ENCODE data around the gene SH3BP5.

The SH3BP5 gene

DNA sequence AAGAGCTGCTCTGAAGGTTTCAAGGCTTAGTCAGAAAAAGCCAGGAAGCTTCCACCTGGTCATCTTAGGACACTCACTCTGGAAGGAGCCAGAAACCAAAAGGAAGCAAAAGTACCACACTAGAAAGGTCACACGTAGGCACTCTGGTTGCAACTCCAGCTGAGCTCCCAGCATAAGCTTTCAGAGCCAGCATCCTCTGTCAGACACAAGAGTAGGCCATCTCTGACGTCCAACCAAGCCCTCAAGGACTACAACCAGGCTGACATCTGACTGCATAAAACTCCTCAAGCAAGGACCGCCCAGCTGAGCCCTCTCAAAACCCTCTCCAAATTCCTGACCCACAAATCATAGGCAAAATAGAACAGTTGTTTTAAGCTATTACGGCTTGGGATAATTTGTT is 12.8 kb downstream of the SH3BP5 start:
- no peak overlapping the region for H3K4me3 ChIP-seq (replicated peaks; ENCODE audit: low read depth, low read length)
- no peak for DNase-seq (ENCODE audit: extremely low read depth, insufficient read length)
- no peaks in the 10 kb centered on the region; the same call in 1 of the 2 replicates for H3K36me3 ChIP-seq (ENCODE audit: control insufficient read depth, insufficient read depth, low read length)
- H3K27me3 ChIP-seq (replicated peaks; ENCODE audit: control insufficient read depth, insufficient read depth, low read length) = no peaks in the 10 kb centered on the region
- TF ChIP-seq, protein P1, sequence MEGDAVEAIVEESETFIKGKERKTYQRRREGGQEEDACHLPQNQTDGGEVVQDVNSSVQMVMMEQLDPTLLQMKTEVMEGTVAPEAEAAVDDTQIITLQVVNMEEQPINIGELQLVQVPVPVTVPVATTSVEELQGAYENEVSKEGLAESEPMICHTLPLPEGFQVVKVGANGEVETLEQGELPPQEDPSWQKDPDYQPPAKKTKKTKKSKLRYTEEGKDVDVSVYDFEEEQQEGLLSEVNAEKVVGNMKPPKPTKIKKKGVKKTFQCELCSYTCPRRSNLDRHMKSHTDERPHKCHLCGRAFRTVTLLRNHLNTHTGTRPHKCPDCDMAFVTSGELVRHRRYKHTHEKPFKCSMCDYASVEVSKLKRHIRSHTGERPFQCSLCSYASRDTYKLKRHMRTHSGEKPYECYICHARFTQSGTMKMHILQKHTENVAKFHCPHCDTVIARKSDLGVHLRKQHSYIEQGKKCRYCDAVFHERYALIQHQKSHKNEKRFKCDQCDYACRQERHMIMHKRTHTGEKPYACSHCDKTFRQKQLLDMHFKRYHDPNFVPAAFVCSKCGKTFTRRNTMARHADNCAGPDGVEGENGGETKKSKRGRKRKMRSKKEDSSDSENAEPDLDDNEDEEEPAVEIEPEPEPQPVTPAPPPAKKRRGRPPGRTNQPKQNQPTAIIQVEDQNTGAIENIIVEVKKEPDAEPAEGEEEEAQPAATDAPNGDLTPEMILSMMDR (IDR thresholded peaks at IDR 0.05; ENCODE audit: insufficient read depth, low read length, poor library complexity, severe bottlenecking) = no peak

DNA sequence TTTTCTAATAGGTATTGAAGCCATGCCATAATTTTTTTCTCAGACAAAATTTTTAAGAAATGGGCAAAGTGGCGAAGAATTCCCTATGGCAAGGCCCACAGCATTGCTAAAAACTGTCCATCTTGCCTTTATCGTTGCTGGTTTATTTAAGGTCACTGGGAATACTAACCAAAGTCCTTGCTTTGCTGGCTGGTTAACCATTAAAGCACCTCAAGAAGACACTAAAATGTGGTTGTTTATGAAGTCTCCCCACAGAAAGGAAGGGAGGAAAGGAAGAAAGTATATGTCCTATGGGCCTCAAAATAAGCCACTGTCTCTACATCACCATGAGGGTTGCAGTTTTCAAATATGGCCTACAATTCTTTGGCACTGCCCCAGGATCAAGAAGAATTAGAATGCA is 13.2 kb downstream of the SH3BP5 start:
- no peak overlapping the region for H3K4me3 ChIP-seq (replicated peaks; ENCODE audit: low read depth, low read length)
- DNase-seq (ENCODE audit: extremely low read depth, insufficient read length) = no peak
- H3K36me3 ChIP-seq (ENCODE audit: control insufficient read depth, insufficient read depth, low read length) = no peaks in the 10 kb centered on the region; the same call in 1 of the 2 replicates
- H3K27me3 ChIP-seq (replicated peaks; ENCODE audit: control insufficient read depth, insufficient read depth, low read length) = no peaks in the 10 kb centered on the region
- TF ChIP-seq, protein P1 (IDR thresholded peaks at IDR 0.05; ENCODE audit: insufficient read depth, low read length, poor library complexity, severe bottlenecking) = no peak

DNA sequence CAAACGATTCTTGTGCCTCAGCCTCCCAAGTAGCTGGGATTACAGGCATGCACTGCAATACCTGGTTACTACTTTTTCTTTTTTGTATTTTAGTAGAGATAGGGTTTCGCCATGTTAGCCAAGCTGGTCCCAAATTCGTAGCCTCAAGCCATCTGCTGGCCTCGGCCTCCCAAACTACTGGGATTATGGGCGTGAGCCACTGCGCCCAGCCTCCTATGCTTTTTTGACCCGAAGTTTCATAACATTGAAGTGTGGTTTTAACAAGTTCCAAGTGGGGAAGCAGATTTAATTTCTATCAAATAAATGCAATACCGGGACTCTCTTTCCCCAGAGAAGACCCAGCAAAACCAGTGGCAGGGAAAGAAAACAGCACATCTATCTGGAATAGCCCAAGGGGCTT is 13.7 kb downstream of the SH3BP5 start:
- Histone ChIP-seq H3K27me3 (replicated peaks; ENCODE audit: control insufficient read depth, insufficient read depth, low read length) (no peaks in the 10 kb centered on the region), H3K36me3 (ENCODE audit: control insufficient read depth, insufficient read depth, low read length) (no peaks in the 10 kb centered on the region), H3K4me3 (replicated peaks; ENCODE audit: low read depth, low read length) (no peak overlapping the region)
- TF ChIP-seq, protein P1 (IDR thresholded peaks at IDR 0.05; ENCODE audit: insufficient read depth, low read length, poor library complexity, severe bottlenecking) = no peak
- DNase-seq (ENCODE audit: extremely low read depth, insufficient read length) = no peak

DNA sequence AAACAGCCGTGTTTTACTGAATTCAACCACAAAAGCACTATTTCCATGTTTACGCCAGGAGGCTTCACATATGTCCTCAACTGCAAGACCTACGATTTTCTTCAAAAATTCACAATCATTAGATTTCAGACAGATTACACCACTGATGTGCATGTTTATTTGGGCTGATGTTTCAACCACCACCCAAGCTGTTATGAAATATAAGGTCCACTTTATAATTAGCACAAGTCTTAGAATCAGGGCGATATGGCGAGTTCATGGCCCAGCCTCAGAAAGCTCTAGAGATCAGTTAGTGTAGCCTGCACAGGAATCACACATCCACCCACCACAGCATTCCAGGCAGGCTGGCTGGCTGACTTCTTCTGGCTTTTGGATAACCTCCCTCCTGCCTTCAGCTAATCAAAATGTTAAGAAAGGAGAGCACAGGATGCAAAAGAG is 15.4 kb downstream of the SH3BP5 start:
- Histone ChIP-seq H3K27me3 (replicated peaks; ENCODE audit: control insufficient read depth, insufficient read depth, low read length) (no peaks in the 10 kb centered on the region), H3K36me3 (ENCODE audit: control insufficient read depth, insufficient read depth, low read length) (no peaks in the 10 kb centered on the region), H3K4me3 (replicated peaks; ENCODE audit: low read depth, low read length) (no peak overlapping the region)
- no peak for DNase-seq (ENCODE audit: extremely low read depth, insufficient read length)
- TF ChIP-seq, protein P1 (IDR thresholded peaks at IDR 0.05; ENCODE audit: insufficient read depth, low read length, poor library complexity, severe bottlenecking) = no peak

DNA sequence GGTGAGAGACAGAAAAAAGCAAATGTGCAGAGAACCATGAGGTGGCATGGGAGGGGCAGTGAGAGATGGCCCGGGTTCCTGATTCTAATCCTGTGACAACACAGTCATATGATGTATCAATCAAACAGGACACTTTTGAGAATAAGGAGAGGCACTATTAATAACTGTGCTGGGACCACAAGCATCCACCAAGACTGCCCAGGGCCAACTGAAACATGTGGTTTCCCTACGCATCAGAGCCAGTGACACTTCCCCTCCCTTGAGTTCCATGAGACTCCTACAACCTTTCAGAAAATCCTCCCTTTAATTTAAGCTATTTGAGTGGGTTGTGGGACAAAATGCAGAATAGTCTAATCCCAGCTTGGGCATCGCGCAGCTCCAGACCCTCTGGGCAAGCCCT is 17.4 kb downstream of the SH3BP5 start:
- no peak for DNase-seq (ENCODE audit: extremely low read depth, insufficient read length)
- no peaks in the 10 kb centered on the region for H3K36me3 ChIP-seq (ENCODE audit: control insufficient read depth, insufficient read depth, low read length)
- H3K4me3 ChIP-seq (replicated peaks; ENCODE audit: low read depth, low read length) = no peak overlapping the region
- TF ChIP-seq, protein P1 (IDR thresholded peaks at IDR 0.05; ENCODE audit: insufficient read depth, low read length, poor library complexity, severe bottlenecking) = no peak
- H3K27me3 ChIP-seq (replicated peaks; ENCODE audit: control insufficient read depth, insufficient read depth, low read length) = no peaks in the 10 kb centered on the region

DNA sequence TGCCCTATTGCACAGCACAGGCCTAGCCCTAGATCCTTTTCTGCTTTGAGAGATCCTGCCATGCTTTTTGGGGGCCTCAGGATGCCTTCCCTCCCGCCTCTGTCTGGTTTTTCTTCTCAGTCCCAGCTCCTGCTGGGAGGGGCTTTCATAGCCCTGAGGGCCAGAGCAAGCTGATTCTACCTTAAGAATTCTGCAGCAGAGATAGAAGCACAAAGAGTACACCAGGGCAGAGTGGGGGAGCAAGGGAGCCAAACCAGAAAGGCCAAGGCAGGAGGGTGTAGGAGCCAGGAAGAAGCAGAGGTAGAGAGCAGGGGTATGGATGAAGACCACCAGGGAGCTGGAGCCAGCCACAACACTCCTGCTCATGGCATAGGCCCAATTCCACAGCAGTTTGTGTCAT is 18.1 kb downstream of the SH3BP5 start:
- H3K4me3 ChIP-seq (replicated peaks; ENCODE audit: low read depth, low read length) = no peak overlapping the region

More for the DNA sequence above, 18.1 kb downstream of the SH3BP5 start:
- Histone ChIP-seq H3K27me3 (replicated peaks; ENCODE audit: control insufficient read depth, insufficient read depth, low read length) (no peaks in the 10 kb centered on the region), H3K36me3 (ENCODE audit: control insufficient read depth, insufficient read depth, low read length) (no peaks in the 10 kb centered on the region)
- no peak for DNase-seq (ENCODE audit: extremely low read depth, insufficient read length)
- TF ChIP-seq, protein P1 (IDR thresholded peaks at IDR 0.05; ENCODE audit: insufficient read depth, low read length, poor library complexity, severe bottlenecking) = no peak

Data from GM06990 (cell line).